Gastroesophageal sphincter (tissue), 4 donors: Measurements from ENCODE around the gene KRT6B. TPM values are rescaled to one million over a fixed set of nuclear protein-coding genes. Genes with fewer than 3 reads are reported as not detected.

ENCODE experiments used
- ATAC-seq: fragments of 150-250 bp; one replicate; pipeline ENCODE4 v1.9.1; 2016; ENCODE audit warnings: mild to moderate bottlenecking, moderate library complexity
- H3K27ac ChIP-seq, 4 donors: fragments of 200-600 bp; sonication (generic) in 3 of 4; 1 replicate in 3 of 4; 2 replicates in 1 of 4; pipeline ENCODE4 v1.5.1; 2016 to 2019
- H3K27me3 ChIP-seq: fragments of 200-600 bp; sonication (generic); one replicate; pipeline ENCODE4 v1.5.1; 2019
- H3K36me3 ChIP-seq, 2 donors: fragments of 200-600 bp; sonication (generic); one replicate each; pipeline ENCODE4 v1.5.1; 2019; ENCODE audit warnings: control low read depth in 1 of 2
- H3K4me1 ChIP-seq, 3 donors: fragments of 200-600 bp; sonication (generic); 1 replicate in 2 of 3; 2 replicates in 1 of 3; pipeline ENCODE4 v1.5.1; 2016 to 2019; ENCODE audit warnings: control low read depth in 2 of 3
- H3K4me3 ChIP-seq, 2 donors: fragments of 200-600 bp; sonication (generic); one replicate each; pipeline ENCODE4 v1.5.1; 2019; ENCODE audit warnings: mild to moderate bottlenecking in 1 of 2, moderate library complexity in 1 of 2
- H3K9me3 ChIP-seq, 3 donors: fragments of 200-600 bp; sonication (generic); one replicate each; pipeline ENCODE4 v1.5.1; 2017 to 2019; ENCODE audit warnings: control low read depth in 2 of 3
- EP300 ChIP-seq: sonication (generic); formaldehyde crosslinking; IDR thresholded peaks from one replicate; pipeline ENCODE4 v1.6.1; 2017; ENCODE audit warnings: antibody characterized with exemption, mild to moderate bottlenecking
- POLR2A ChIP-seq, 2 donors: fragments of 450-650 bp; IDR thresholded peaks; one replicate each; pipeline ENCODE4 v1.6.1; 2017; ENCODE audit warnings: antibody characterized with exemption in 2 of 2, mild to moderate bottlenecking in 2 of 2, moderate library complexity in 1 of 2
- POLR2AphosphoS5 ChIP-seq: sonication (generic); formaldehyde crosslinking; IDR thresholded peaks from one replicate; pipeline ENCODE4 v1.6.1; 2017; ENCODE audit warnings: antibody characterized with exemption
- WGBS, 2 donors: methylation state at CpG; one replicate each; pipeline ENCODE4 v1.1.5; 2018; ENCODE audit warnings: low coverage in 1 of 2; 5-methylcytosine and 5-hydroxymethylcytosine counted together
- total RNA-seq, 4 donors: library from RNA; depleted of rRNA; stranded (reverse); fragments of >200 nt; gene quantifications; one replicate each; pipeline ENCODE4 v1.1.0, GENCODE V29; 2016
- TF ChIP-seq, protein P1 (sequence below), 4 experiments: fragments of 200-600 bp in 2 of 4; fragments of 450-650 bp in 2 of 4; sonication (generic) in 1 of 4; IDR thresholded peaks; one replicate each; pipeline ENCODE4 v1.5.1; 2017 to 2019; ENCODE audit warnings: antibody characterized with exemption in 4 of 4, mild to moderate bottlenecking in 2 of 4, moderate library complexity in 2 of 4

KRT6B gene
- total RNA-seq, 4 donors from 2014 or later = 0.54 to 60.8 (median 7.3) TPM

DNA sequence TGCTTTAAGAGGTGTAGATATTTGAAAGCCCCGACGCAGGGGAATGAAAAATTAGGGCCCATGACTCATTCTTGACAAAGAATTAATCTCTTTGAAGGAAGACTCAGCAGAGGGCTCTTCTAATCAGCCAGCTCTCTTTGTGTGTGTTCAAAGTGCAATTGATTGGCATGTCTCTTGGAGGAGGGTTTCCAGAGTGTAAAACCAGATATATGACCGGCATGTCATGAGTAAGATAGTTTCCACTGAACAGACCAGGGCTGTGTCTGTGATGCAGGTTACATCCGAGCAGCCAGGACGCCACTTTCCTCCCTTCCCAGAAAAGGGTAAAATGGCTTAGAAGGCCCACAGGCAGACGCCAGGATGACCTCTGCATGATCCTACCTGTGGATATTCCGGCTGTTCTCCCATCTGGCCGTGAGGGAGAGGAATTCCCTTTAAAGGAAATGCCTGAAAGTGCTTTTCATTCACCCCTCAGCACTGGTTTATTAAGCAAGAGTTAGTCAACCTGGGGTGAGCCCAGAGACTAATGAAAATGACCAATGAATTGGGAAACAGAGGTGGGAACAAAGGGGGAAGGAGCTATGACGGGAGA lies 10.5 kb downstream of the KRT6B start:
- no peak for ATAC-seq
- Histone ChIP-seq H3K4me3 (no peak overlapping the region), H3K27ac (no peak overlapping the region), H3K9me3 (no peaks in the 10 kb centered on the region), H3K4me1 (no peaks in the 10 kb centered on the region), H3K27me3 (peaks cover 19% of the 10 kb centered on the region), H3K36me3 (no peaks in the 10 kb centered on the region)
- no peak for TF ChIP-seq POLR2AphosphoS5
- no peak for TF ChIP-seq POLR2A (IDR thresholded peaks at IDR 0.05)
- TF ChIP-seq EP300 = no peak
- TF ChIP-seq, protein P1, sequence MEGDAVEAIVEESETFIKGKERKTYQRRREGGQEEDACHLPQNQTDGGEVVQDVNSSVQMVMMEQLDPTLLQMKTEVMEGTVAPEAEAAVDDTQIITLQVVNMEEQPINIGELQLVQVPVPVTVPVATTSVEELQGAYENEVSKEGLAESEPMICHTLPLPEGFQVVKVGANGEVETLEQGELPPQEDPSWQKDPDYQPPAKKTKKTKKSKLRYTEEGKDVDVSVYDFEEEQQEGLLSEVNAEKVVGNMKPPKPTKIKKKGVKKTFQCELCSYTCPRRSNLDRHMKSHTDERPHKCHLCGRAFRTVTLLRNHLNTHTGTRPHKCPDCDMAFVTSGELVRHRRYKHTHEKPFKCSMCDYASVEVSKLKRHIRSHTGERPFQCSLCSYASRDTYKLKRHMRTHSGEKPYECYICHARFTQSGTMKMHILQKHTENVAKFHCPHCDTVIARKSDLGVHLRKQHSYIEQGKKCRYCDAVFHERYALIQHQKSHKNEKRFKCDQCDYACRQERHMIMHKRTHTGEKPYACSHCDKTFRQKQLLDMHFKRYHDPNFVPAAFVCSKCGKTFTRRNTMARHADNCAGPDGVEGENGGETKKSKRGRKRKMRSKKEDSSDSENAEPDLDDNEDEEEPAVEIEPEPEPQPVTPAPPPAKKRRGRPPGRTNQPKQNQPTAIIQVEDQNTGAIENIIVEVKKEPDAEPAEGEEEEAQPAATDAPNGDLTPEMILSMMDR (IDR thresholded peaks at IDR 0.05) = no peak
- WGBS, 2 donors = 57% methylated on average over 6 to 7 of the region's 9 CpGs

DNA sequence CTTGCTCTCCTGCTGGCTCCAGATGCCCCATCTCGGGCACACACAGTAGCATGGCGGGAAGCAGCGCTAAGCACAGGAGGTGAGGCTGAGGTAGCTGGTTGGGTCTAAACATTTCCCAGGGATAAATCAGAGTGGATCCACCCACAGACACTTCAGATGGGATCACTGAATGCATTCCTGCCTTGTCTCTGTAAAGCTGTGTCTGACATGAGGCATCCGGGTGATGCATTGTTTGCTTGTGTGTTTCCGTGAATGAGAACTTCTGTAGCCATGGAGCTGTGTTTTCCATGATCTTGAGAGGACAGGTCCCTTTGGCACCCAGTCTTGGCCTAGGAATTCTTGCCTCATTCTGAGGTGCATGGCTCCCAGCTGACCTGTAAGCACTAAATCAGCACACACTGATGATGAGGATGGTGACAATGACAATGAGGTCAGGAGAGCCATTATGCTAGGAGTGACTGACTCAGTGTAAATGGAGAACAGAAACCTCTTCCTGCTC lies 11.1 kb downstream of the KRT6B start:
- no peak for ATAC-seq
- no peaks in the 10 kb centered on the region for H3K9me3 ChIP-seq
- 80 to 81% methylated on average over 2 to 3 of the region's 5 CpGs for WGBS, 2 donors
- peaks cover 19% of the 10 kb centered on the region for H3K27me3 ChIP-seq
- no peak overlapping the region for H3K4me3 ChIP-seq
- no peak overlapping the region for H3K27ac ChIP-seq
- no peaks in the 10 kb centered on the region for H3K4me1 ChIP-seq
- no peaks in the 10 kb centered on the region for H3K36me3 ChIP-seq
- TF ChIP-seq POLR2AphosphoS5 (no peak), POLR2A (IDR thresholded peaks at IDR 0.05) (no peak), EP300 (no peak)
- TF ChIP-seq, protein P1 (IDR thresholded peaks at IDR 0.05) = no peak

DNA sequence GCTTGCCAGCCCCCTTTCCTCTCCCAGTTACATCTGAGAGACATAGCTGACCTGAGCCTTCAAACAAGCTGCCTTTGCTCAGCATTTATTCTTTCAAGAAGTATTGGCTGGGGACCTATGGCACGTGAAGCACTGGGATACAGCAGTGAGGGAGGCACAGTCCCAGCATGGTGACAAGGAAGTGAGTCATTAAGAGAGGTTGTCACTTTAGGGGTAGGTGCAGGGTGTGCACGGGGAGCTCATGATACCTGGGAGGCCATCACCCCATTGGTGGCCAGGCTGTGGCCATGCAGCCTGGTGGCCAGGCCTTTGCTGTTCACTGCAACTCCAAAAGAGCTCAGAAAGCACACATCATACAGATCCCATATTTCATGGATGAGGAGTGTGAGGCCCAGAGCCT lies 12.1 kb downstream of the KRT6B start:
- TF ChIP-seq POLR2A (IDR thresholded peaks at IDR 0.05) (no peak), POLR2AphosphoS5 (no peak), EP300 (no peak)
- TF ChIP-seq, protein P1 (IDR thresholded peaks at IDR 0.05) = no peak
- Histone ChIP-seq H3K36me3 (no peaks in the 10 kb centered on the region), H3K9me3 (no peaks in the 10 kb centered on the region), H3K4me1 (no peaks in the 10 kb centered on the region), H3K4me3 (no peak overlapping the region), H3K27me3 (peaks cover 19% of the 10 kb centered on the region), H3K27ac (no peak overlapping the region)
- no CpG with 5 or more reads among the region's 2 CpGs for WGBS, 2 donors
- ATAC-seq = no peak

DNA sequence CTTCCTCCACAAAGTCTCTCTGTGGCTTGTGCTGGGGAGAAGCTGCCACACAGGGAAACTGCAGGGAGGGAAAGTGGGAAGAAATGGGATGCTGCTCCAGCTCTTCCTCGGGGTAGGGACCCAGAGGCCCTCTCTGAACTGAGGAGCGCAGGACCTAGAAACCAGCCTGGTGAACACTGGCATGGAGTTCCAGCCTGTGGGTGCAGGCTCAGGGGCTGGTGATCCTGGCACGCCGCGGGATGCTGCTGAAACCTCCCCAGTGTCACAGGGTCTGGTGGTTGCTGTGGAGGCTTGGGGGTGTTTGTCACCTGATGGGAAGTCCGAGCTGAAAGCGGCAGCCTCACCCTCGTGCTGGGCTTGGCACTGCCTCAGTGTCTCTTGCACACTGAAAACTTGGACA lies 12.5 kb downstream of the KRT6B start:
- ATAC-seq = no peak
- H3K27ac ChIP-seq = no peak overlapping the region
- TF ChIP-seq POLR2A (IDR thresholded peaks at IDR 0.05) (no peak), POLR2AphosphoS5 (no peak), EP300 (no peak)
- TF ChIP-seq, protein P1 (IDR thresholded peaks at IDR 0.05) = no peak
- H3K4me1 ChIP-seq = no peaks in the 10 kb centered on the region
- no peaks in the 10 kb centered on the region for H3K36me3 ChIP-seq
- peaks cover 19% of the 10 kb centered on the region for H3K27me3 ChIP-seq
- no peaks in the 10 kb centered on the region for H3K9me3 ChIP-seq
- 88% methylated on average over 3 of the region's 8 CpGs; no CpG with 5 or more reads in 1 of the 2 donors for WGBS, 2 donors
- no peak overlapping the region for H3K4me3 ChIP-seq
